Measurements from ENCODE around the gene PSPC1. TPM values are rescaled to one million over a fixed set of nuclear protein-coding genes. Genes with fewer than 3 reads are reported as not detected.

The PSPC1 gene
- polyA plus RNA-seq, 1 donor from 2014 or later = 166 TPM

- Histone ChIP-seq H4K20me1 (ENCODE audit: insufficient read depth) (peaks cover 5% of the 10 kb centered on the region), H3K36me3 (ENCODE audit: insufficient read depth, low read length) (peaks cover 10% of the 10 kb centered on the region), H3K4me2 (ENCODE audit: low read length) (no peak overlapping the region), H2AFZ (ENCODE audit: low read depth, low read length) (no peak overlapping the region), H3K9me3 (ENCODE audit: low read length) (no peaks in the 10 kb centered on the region), H3K4me3 (ENCODE audit: low read length) (no peak overlapping the region), H3K27ac (ENCODE audit: low read length) (no peak overlapping the region), H3K79me2 (replicated peaks; ENCODE audit: insufficient read depth, low read length) (peaks cover 93% of the 10 kb centered on the region), H3K9ac (ENCODE audit: low read length) (no peak overlapping the region), H3K27me3 (ENCODE audit: insufficient read depth, low read depth, low read length) (no peaks in the 10 kb centered on the region), H3F3A (ENCODE audit: insufficient read depth, low read length, poor library complexity, severe bottlenecking) (no peaks in the 10 kb centered on the region), H3K9me2 (ENCODE audit: insufficient read depth, low read length) (no peaks in the 10 kb centered on the region)
- TF ChIP-seq POLR2AphosphoS5 (IDR thresholded peaks at IDR 0.05) (no peak), CTCF (IDR thresholded peaks at IDR 0.05; ENCODE audit: poor library complexity, severe bottlenecking) (no peak), RAD21 (conservative IDR thresholded peaks at IDR 0.05) (no peak), SMC3 (conservative IDR thresholded peaks at IDR 0.05; ENCODE audit: poor library complexity) (no peak), MXI1 (conservative IDR thresholded peaks at IDR 0.05; ENCODE audit: poor library complexity, severe bottlenecking) (no peak), EP300 (conservative IDR thresholded peaks at IDR 0.05; ENCODE audit: poor library complexity, severe bottlenecking) (no peak), TAF1 (IDR thresholded peaks at IDR 0.05; ENCODE audit: low read depth) (no peak), REST (IDR thresholded peaks at IDR 0.05; ENCODE audit: borderline replicate concordance) (no peak), EZH2 (IDR thresholded peaks at IDR 0.05; ENCODE audit: borderline replicate concordance, insufficient read depth, low read length, poor library complexity, severe bottlenecking) (no peak)
Observed at GRCh38 chr13:19763618-19764017, 19.1 kb downstream of the PSPC1 start.

- Histone ChIP-seq H3K9ac (ENCODE audit: low read length) (no peak overlapping the region), H2AFZ (ENCODE audit: low read depth, low read length) (no peak overlapping the region), H3K27me3 (ENCODE audit: insufficient read depth, low read depth, low read length) (no peaks in the 10 kb centered on the region), H3F3A (ENCODE audit: insufficient read depth, low read length, poor library complexity, severe bottlenecking) (no peaks in the 10 kb centered on the region), H3K36me3 (ENCODE audit: insufficient read depth, low read length) (peaks cover 10% of the 10 kb centered on the region), H3K9me3 (ENCODE audit: low read length) (no peaks in the 10 kb centered on the region), H3K4me3 (ENCODE audit: low read length) (no peak overlapping the region), H4K20me1 (ENCODE audit: insufficient read depth) (peaks cover 5% of the 10 kb centered on the region), H3K4me2 (ENCODE audit: low read length) (no peak overlapping the region), H3K79me2 (replicated peaks; ENCODE audit: insufficient read depth, low read length) (peaks cover 73% of the 10 kb centered on the region), H3K27ac (ENCODE audit: low read length) (no peak overlapping the region), H3K9me2 (ENCODE audit: insufficient read depth, low read length) (no peaks in the 10 kb centered on the region)
- TF ChIP-seq EP300 (conservative IDR thresholded peaks at IDR 0.05; ENCODE audit: poor library complexity, severe bottlenecking) (no peak), MXI1 (conservative IDR thresholded peaks at IDR 0.05; ENCODE audit: poor library complexity, severe bottlenecking) (no peak), POLR2AphosphoS5 (IDR thresholded peaks at IDR 0.05) (no peak), TAF1 (IDR thresholded peaks at IDR 0.05; ENCODE audit: low read depth) (no peak), SMC3 (conservative IDR thresholded peaks at IDR 0.05; ENCODE audit: poor library complexity) (no peak), RAD21 (conservative IDR thresholded peaks at IDR 0.05) (no peak), CTCF (IDR thresholded peaks at IDR 0.05; ENCODE audit: poor library complexity, severe bottlenecking) (no peak), EZH2 (IDR thresholded peaks at IDR 0.05; ENCODE audit: borderline replicate concordance, insufficient read depth, low read length, poor library complexity, severe bottlenecking) (no peak), REST (IDR thresholded peaks at IDR 0.05; ENCODE audit: borderline replicate concordance) (no peak)
Observed at GRCh38 chr13:19759669-19760068, 23.1 kb downstream of the PSPC1 start.
